Left hindlimb (tissue), 1 donor: ENCODE measurements around the gene SCN4A.
"Not testable (repeated sequence)": the region's sequence is repeated elsewhere in the genome, so short reads cannot be mapped to it uniquely, and the experiment has no call there.

Experiments used
- DNase-seq: peaks from one replicate; pipeline ENCODE4 v3.0.0-alpha.2; 2018

SCN4A gene

DNA sequence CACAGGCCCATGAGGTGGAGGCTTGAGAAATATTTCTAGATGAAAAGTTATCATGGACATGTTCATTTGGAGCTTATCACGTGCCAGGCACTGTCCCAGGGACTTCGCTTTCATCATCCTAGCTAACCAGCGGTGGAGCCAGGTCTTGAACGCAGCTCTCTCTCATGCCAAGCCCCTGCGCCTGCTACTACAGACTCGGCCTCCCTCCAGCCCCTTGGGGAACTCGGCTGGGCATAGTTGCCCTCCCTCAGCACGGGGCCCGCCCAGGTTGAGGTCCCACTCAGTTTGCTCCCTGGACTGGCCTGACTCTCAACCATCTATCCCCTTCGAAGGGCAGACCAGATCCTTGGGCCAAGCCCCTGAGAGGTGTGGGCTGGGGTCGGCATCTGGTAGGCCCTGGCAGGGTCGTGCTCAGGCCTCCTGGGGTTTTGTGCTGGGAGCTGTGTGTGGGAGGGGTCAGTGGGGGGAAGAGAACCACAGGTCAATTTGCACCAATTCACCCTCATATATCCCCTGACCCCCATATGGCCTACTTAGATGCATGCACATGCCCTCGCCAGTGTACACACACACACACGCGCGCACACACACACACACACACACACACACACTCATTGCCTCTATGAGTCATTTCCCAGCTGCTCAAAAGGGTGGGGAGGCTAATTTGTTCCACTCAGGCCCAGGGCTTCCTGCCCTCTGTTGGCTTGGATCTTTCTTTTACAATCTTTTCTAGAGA is 12.1 kb upstream of the SCN4A start:
- peak; percentile 72 for DNase-seq

DNA sequence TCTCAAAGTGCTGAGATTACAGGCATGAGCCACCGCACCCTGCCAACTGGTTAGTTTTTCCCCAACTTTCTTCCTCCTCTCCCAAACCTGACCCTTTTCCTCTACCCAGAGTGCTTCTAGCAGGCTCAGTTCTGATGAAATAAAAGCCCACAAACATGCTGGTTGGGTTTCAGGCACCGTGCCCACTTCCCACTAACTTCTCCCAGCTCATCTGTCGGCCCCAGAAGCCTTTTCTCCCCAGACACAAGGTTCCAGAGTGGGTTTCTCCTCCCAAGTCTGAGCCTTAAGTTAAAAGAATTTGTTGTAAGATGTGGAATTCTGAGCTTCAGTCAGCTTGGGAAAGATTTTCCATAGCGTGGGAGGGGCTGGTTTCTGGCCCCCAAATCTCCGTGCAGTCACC is 11.5 kb upstream of the SCN4A start:
- DNase-seq: no peak

DNA sequence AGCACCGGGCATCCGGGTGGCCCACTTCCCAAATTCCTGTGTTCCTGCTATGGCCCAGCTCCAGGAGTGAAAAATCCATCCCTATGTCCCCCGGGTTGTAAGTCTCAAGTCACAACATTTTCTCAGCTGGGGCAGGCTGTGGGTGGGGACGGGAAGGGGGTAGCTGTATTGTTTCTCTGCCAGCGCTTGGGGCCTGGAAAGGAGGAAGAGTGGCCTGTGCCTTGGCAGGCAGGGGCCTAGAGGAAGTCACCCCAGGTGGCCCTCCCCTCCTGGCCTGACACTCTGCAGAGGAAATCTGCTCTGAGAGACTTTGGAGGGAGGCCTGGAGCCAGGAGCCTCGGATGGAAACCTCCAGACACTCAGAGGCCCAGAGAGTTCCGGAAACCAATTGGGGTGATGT is 10.6 kb upstream of the SCN4A start:
- peak; percentile 57 for DNase-seq

DNA sequence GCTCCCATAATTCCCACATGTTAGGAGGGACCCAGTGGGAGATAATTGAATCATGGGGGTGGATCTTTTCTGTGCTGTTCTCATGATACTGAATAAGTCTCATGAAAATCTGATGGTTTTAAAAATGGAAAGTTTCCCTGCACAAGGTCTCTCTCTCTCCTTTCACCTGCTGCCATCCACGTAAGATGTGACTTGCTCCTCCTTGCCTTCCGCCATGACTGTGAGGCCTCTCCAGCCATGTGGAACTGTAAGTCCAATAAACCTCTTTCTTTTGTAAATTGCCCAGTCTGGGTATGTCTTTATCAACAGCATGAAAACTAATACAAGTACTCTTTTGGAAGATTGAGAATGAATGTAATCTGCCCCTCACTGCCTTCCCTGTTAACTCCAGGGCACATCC is 9.9 kb upstream of the SCN4A start:
- not testable (repeated sequence) for DNase-seq

DNA sequence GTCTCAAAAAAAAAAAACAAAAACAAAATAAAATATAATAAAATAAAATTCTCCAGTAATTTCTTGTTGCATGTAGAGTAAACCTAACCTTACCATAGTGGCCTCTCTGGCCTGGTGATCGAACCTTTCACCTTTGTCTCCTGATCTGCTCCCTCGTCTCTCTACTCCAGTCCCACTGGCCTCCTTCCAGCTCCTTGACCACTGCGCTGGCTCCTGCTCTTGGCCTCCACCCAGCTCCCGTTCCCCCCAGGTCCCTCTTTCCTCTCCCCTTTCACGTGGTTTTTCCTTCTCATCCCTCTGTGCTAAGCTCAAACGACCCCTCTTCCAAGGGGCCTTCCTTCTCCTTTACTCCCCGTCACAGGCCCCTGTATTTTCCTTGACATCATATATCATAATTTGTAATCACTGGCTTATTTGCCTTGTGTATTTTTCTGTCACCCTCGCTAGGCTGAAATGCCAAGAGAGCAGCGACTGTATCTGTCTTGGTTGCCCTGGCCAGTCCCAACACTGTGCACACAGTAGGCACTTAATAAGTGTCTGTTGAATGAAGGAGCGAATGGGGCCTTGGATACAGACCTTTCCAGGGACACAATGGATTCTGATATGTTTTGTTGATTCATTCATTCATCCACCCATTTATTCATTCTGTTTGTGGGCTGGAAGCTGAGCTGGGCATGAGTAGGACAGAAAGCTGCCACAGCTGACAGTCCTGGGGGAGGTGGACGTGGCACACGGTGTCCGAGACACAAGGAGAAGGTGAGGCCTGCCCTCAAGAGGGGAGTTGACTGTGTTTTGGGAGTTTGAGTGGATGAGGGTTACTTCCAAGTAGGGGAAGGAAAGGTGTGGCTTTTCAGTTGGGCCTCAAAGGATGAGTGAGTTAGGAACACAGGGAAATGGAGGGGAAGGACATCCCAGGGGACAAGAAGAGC is 5.8 kb upstream of the SCN4A start:
- DNase-seq: no peak

DNA sequence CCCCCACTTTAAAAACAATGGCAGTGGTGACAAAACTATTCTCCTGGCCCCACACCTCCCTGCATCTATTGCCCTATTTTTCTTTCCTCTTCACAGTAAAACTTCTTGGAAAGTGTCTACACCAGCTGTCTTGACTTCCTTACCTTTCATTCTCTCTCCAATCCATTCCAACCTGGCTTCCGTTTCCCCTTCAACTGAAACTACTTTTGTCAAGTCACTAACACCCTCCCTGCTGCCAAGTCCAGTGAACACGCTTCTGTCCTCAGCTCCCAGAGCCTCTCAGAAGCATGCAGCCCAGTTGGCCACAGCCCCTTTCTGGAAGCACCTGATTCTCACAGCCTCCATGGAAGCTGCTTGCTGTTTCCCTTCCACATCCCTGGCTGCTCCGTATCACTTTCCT is 4.0 kb upstream of the SCN4A start:
- DNase-seq: no peak

DNA sequence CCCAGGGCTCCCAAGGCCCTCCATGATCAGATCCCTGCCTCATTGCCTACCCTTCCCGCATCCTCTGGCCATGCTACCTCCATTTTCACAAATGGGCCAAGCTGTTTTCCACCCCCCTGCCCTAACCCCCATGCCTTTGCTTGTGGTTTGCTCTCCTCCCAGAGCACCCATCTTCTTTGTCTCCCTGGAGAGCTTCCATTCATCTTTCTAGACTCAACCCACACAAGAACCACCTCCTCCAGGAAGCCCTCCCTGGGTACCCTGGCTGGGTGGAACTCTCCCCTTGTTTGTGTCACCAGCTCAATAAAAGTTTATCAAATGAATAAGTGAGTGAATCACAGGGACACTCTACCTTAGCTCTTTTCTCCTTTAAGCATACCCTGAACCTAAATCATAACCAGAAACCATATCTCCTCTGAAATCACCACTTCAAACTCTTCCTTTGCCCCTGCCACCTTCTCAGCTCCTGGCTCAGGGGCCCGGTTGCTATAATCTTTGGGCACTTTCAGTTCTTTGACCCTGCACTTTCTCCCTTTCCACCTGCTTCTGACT is 2.9 kb upstream of the SCN4A start:
- DNase-seq: no peak

DNA sequence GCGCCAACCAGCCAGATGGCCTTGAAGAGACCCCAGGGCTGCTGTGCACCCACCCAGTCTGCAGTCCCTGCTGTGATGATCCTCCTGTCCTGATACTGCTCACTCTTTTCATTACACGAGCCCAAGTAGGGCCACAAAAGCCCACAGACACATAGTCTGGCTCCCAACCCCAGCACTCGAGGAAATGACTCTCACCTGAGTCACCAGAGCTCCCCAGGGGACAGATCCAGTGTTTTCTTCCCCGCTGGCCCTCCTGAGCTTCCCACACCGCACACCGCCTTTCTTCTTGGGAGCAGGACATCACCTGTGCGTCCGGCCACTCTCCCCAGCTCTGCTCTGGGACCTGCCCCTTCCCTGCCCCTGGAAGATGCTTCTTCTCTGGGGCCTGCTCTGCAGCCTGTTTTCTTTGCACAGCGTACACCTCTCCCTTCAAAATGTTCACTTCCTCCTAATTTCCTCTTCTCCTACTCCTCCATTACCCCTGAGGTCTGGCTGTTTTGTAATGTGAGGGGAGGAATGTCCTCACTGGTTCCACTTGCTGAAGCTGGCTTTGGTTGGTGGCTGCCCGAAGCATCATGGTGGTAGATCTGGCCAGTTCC is 2.0 kb upstream of the SCN4A start:
- DNase-seq: no peak

DNA sequence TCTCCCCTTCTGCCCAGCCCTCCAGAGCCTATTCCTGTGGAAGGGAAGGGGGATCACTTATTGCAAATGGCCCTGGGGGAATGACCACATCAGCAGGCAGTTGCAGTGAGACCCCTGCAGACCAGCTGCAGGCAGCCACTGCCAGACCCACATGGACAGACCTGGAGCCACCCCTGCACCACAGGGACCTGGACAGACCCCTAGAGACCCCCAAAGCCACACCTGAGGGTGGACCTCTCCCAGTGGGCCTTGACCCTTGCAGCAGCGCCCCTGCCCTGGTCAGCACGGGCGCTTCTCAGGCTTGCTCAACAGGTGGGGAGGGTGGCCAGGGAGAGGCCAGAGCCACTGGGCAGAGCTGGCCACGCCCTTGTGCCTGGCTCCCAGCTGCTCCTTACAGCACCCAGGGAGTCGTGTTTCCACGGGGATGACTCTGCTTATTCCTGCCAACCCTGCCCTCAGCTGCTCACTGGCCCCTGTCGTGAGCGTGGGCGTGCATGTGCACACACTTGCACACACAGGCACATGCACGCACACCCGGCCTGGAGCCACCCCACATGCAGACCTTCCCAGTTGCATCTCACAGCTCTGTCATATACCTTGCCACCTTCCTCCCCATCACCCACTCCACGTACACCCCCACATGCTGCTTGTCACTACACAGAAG is 1.3 kb upstream of the SCN4A start:
- no peak for DNase-seq

DNA sequence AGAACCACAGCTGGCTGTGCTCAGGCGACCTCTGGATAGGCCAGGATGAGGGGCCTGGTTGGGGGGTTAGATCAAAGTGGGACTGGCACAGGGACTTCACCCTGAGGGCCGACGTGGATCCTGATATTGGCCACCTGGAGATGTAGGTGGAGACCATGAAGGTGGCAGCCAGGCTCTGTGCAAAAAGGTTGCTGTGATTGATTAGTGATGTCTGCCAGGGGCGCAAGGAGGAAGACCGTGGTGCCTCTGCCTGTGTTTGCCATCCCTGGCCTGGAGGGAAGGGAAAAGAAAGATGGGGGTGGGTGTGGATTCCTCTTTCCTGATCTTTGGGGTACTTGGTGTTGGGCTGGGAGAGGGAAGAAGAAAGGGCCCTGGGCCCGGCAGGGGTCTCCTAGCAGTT is 529 bp upstream of the SCN4A start:
- no peak for DNase-seq

DNA sequence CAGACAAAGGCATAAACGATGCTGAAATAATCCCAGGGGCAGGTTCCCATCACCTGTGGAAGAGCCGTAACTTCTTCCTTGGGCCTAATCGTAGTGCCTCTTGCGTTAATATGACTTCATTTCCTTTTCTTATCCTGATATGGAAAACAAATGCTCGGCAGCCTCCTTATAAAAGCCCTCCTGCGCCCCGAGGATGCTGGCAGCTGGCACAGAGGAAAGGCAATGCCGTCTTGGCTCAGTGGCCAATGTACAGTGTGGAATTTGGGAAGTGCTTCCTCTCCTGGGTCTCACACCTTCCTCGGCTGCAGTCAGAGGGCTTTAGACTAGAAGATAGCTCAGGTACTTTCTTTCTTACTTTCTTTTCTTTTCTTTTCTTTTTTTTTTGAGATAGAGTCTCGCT is 3.4 kb downstream of the SCN4A start:
- no peak for DNase-seq

DNA sequence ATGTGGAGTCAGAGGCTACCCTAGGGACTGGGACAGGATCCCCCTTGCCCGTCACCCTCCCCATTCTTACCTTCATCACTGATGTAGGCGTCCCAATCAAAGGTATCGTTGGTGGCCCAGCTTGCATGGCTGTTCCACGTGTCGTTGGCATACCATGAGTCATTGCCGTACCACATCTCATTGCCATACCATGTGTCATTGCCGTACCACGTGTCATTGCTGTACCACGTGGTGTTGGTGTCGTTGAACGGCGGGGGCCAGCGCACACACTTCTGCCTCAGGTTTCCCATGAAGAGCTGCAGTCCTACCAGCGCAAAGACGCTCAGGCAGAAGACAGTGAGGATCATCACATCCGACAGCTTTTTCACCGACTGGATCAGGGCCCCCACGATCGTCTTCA is 4.8 kb downstream of the SCN4A start:
- no peak for DNase-seq

DNA sequence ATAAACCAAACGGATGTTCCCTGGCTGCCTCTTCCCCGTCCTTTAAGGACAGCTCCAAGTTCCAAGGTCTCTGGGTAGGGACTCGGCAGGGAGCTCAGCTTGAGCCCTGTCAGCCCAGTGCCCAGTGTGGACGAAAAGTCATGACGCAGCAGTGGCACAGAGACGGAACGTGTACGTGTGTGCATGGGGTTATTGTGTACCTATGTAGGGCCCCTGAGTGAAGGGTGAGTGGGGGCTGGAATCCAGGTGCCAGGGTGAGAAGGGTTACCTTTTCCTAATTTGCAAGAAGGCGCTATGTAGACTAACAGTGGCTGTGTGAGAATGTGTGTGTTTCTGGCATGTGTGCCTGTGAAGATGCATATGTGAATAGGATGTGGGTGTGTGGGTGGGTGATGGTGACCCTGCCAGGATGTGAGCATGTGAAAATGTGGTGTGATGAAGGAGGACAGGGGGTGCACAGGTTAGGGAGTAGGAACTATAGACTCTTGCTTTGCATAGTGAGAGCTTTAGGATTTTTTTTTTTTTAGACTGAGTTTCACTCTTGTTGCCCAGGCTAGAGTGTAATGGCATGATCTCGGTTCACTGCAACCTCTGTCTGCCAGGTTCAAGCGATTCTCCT is 6.0 kb downstream of the SCN4A start:
- DNase-seq: no peak

DNA sequence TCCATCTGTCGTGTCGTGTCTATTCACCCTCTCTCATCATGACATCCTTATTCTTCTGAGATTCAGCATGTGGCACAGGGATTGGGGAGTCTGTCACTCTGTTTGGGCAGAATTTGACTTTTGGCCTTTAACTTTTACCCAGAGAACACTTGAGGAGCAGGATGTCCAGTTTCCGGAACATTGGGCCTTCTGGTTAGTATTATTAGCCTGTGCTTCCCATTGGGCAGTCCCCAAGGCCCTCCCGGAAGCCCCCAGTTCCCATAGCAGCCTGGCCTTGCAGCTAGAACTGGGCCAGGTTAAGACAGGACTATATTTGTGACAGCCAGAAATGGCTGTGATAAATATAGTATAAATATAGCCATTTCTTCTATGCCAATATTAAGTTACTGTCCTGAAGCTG is 9.6 kb downstream of the SCN4A start:
- no peak for DNase-seq

DNA sequence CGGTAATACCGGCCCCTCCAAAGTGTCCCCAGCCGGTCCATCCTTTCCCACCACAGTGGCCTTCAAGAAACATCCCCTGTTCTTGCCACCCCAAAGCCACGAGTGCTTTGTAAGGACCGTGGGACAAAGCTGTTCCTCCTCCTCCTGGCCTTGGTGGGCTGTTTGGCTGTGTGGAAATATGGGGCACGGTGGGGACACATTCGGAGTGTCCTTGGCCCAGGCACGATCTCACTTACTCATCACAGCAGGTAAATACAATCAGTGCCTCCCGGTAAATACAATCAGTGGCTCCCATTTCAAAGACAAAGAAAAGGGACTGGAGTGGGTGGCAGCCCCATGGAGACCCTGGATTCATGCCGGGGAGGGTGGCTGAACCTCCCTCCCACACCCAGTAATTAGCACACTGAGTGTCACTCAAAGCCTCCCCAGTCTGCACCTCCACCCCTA is 10.4 kb downstream of the SCN4A start:
- DNase-seq: no peak

DNA sequence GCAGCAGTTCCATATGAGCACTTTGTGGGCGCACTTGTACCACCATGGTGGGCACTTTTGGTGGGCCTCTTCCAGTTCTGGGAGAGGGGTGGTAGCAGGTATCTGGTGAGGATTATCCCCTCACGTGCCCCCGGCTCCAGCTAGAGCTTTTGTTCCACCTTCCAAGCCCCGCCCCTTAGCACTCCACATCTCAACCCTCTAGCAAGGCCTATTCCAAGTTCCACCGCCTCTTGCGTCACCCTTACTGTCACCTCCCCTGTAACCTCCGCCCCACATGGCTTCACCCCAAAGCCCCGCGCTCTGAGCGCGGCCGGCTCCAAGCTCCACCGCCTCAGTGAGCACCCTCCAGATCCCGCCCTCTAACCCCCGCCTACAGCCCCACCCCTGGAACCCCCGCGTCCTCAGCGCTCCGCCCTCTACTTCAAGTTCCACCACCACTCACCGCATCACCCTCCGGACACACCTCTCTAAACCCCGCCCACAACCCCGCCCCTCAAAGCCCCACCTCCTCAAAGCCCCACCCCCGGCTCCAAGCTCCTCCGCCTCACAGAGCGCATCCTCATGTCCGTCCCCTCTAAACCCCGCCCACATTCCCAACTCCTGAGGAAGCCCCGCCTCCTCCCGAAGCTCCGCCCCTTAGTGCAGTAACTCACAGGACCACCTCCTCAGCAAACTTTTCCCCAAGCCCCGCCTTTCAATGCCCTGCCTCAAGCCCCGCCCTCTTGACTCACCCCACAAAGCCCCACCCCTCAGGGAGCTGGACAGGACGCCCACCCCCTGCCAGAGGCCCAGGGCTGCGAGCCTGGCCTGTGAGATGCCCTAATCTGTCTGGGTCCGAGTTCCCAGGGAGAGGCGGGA is 11.1 kb downstream of the SCN4A start:
- DNase-seq: peak; percentile 74

DNA sequence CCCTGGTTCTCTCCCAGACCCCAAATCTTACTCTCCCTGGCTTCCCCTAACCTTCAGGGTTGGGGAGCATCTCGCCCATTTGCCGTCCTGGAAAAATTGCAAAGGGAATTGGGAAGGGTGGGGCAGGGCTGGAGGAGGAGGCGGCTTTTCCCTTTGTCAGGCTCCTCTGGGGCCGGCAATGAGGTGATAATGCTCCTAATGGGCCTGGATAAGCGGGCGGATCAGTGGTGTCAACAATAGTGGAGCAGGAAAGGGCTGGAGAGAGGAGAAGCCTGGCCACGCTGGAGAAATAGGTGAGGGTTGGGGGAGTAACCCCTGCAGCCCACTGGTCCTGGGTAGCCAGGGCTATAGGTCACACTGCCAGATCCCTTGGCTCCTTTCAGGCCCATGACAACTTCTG is 12.3 kb downstream of the SCN4A start:
- DNase-seq: no peak

DNA sequence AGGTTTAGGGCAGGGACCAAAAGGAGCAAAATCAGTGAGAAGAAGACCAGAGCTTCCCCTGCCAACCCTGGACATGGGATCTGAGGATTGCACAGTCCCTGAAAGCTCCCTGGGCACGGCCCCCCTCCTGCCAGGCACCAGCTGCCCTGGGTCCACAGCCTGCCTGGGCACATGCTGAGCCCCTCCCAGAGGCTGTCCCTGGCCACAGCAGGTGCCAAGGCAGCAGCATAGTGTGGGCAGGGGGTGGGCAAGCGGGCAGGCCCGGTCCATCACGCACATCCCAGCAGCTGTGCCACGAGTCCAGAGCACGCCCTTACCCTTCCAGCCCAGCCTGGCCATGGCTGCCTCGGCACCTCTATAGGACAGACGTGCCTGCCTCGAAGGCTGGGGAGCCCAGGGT is 12.7 kb downstream of the SCN4A start:
- peak; percentile 52 for DNase-seq

DNA sequence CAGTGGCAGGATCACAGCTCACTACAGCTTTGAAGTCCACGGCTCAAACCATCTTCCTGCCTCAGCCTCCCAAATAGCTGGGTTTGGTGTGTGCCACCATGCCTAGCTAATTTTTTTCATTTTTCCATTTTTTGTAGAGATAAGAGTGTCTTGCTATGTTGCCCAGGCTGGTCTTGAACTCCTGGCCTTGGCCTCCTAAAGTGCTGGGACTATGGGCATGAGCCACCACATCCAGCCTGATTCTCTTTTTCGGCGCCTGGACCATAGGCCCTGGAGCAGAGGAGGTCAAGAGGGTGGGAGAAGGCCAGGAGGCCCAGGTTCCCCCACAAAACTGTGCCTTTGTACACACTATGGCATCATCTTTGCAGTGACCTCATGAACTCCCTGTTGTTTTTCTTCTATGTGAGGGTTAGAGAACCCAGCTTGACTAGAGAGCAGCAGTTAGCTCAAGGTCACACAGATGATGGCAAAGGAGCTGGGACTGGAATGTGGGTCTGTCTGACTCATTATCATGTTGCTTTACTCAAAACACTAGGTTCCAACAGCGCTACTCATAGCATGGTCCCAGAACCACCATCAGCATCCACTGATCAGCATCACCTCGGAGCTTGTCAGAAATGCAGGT is 16.3 kb downstream of the SCN4A start:
- no peak for DNase-seq

DNA sequence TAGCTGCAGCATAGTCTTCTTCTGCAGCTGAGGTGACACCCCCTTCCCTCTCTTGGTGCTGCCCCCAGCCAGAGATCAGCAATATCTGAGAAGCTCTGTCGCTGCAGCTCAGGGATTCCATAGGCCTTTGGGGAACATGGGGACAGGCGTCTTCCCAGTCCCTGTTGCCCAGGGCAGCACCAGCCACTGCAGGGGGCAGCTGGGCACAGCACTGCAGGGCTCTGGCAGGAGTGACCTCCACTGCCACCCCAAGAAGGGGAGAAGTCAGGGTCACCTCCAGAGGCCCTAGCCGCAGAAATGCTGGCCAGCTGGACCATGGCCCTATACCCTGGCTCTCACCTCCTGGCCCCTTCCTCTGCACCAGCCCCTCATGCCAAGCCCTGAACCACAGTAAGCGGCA is 16.9 kb downstream of the SCN4A start:
- no peak for DNase-seq

DNA sequence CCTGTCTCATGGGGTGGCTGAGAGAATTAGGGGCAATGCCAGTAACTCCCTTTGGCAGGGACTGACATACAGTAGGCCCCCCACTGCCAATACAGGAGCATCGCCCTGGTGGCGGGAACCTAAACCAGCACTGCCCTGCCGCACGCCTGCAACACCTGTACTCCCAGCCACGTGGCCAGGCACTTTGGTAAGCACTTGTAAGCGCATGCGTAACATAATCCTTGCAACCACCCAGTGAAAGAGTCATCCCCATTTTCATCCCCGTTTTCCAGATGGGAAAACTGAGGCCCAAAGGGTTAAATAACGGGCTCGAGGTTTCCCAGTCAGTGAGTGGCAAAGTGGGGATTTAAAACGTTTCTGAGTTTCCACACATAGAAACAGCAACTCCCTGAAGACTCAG is 17.5 kb downstream of the SCN4A start:
- DNase-seq: no peak
